HG02763 (cell line): ENCODE results near the gene TTC28.

Experiments
- ATAC-seq: cut with Tn5 transposase; IDR thresholded peaks from one replicate; pipeline ENCODE4 v1.9.1; 2021; ENCODE audit warnings: mild to moderate bottlenecking, moderate library complexity; ENCODE audit not compliant: unreplicated experiment

TTC28 gene

DNA sequence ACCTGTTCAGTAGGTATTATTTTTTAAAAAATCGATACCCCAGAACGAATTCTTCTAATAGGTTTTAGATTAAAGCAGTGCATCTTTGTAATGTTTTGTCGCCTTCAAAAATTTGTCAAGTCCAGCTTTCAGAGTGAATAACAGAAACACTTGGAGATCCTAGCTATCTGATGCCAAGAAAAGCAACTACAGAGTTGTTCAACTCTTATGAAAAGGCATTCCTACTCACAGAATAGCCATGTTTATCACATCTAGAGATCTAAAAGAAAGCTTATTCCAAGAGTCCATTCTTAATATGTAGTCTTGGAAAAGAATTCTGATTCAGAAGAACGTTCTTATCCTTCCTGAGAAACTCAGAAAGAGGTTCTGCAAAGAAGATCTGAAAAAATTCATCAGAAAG lies 268.5 kb downstream of the TTC28 start:
- no peak for ATAC-seq

DNA sequence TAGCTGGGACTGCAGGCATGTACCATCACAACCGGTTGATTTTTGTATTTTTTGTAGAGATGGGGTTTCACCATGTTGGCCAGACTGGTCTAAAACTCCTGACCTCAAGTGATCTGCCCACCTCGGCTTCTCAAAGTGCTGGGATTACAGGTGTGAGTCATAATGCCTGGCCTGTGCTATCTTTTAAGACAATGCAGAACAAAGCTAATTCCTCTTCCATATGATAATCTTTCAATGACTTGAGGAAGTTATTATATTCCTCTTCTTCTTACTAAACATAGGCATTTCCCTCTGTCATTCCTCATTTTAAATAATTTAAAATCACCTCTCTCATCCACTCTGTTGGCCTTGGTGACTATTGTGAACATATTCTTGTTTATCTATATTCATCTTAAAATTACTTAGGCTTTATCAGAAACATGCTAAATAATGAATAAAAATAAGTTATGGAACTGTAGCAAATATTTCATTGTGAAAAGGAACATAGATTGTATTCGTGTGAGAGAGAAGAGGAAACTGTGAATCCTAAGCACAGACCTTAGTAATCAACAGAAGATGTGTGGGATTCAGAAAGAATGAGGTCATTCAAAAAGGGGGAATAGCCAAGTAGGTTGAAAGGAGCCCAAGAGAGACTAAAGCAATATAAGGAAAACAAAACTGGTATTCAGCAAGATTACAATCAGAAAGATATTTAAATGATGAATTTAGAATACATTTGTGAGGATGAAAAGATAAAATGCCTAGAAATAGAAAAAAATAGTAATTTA lies 269.4 kb downstream of the TTC28 start:
- ATAC-seq = no peak

DNA sequence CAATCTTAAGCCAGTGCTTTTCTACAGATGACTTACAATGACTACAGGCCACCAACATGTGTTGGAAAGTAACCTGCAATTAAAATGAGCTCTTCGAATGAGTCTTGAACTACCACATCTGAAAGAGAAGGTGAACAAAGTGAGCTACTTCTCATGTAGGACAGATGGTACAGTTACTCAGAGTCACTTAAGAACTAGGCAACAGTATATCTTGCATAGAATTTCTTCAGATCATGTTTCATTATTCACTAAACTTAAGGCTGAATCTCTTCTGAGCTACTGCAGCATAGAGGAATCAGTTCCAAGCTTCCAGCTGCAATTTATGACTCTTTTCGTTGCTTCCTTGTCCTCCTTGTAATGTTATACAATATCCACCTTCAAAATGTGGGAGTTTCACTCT lies 270.9 kb downstream of the TTC28 start:
- ATAC-seq = no peak

DNA sequence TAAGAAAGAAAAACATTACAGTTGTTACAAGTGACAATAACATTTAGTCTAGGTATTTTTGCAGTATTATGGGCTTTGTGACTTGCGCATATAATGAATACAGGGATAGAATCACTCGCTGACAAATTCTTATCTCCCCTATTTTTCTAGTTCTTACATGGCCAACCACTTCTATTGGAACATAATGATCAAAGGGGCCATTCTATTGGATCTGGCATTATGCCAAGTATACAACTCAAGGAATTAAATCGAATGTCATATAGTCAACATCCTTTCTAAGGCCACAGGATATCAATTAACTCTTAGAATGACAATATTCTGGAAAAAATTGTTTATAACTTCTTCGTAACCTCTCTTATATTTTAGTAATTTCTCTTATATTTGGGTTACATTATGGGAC lies 272.0 kb downstream of the TTC28 start:
- ATAC-seq = no peak

DNA sequence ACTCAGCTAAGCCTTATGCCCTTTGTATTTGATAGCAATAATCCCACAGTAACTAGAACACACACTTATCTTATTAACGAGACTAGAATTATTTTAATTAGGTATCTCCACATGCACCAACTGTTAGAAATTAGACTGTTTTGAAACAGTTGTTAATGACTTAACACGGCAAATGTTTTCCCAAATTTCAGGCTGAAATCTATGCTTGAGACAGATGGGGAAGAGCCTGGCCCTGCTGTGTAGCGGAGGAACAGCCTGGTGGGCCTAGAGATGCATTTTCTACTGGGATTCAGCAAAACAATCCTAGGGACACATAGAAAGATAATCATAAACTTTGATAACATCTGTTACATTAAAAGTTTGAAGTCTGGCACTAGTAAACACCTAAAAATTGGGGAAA lies 273.4 kb downstream of the TTC28 start:
- no peak for ATAC-seq

DNA sequence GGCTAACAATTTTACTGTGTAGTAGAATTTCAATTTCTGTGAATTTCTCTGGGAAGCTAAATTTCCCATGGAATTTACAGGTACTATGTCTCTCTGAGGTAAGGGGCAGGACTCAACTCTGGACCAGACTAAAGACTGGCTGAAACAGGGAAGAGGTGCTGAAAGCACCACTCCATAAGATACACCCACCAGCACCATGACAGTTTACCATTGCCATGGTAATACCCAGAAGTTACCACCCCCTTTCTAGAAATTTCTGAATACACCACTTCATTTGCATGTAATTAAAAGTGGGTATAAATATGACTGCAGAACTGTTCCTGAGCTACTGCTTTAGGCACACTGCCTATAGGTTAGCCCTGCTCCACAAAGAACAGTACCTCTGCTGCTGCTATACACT lies 274.1 kb downstream of the TTC28 start:
- ATAC-seq = no peak

DNA sequence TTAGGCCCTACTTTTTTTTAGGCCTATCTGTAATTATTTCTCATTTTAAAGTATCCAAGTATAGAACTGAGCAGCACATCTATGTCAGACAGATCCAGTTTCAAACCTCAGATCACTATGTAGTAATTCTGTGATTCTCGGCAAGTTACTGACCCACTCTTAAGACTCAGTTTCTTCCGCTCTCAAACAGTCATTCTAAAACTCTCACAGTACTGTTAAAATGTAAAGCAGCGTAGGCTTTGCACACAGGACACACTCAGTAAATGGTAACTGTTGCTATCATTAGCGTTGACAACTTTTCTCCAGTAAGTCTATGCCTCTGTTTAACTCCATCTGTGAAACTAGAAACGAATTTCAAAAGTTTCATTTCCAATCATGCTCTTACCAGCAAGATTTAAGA lies 277.1 kb downstream of the TTC28 start:
- no peak for ATAC-seq

DNA sequence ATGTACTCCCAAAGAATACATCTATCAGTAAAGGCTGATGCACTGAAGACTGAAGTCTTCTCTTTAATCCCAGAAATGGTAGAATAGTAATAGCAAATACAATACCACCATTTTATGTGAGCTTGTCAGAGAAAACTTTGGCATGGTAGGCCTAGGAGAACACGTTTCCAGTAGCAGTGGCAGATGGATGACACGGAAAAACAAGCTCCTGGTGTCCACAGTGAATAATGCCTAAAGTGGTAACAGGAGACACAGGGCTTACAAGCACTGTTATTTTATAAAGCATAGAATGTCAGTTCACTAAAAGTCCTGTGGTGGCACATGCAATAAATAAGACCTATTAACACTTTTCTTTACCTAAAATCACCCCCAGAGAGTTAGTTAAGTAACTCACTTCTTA lies 277.6 kb downstream of the TTC28 start:
- ATAC-seq = no peak

DNA sequence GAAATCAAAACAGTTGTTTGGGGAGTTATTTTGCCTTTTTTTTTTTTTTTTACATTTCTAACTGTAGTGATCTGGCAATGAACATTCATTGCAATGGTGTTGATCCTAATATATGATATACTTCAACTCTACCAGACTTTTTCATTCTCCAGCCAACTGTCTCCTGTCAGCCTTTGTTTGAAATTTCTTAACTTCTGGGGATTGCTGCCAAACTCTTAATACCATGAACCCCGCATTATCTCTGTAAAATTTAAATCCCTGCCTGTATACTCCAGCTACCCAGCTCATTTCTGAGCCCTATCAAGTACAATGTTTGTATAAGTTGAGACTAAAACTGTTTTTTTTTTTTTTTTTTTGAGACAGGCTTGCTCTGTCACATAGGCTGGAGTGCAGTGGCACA lies 280.7 kb downstream of the TTC28 start:
- ATAC-seq = no peak

DNA sequence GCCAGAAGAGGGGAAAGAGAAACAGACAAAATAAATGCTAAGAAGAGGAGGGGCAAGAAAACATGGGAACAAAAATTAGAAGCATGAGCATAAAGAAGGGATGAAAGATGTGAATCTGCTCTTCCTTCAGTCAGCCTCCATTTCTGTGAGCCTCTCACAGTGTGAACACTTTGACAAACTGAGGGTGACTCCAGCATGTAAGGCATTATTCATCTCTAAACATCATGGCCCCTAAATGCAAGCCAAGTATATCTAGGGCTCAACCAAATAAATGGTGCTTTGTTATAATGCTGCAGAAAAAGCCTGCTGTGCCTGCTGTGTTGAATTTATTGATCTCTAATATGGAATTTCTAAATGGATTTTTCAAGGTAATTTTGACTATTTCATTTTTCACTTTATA lies 281.3 kb downstream of the TTC28 start:
- ATAC-seq = no peak

DNA sequence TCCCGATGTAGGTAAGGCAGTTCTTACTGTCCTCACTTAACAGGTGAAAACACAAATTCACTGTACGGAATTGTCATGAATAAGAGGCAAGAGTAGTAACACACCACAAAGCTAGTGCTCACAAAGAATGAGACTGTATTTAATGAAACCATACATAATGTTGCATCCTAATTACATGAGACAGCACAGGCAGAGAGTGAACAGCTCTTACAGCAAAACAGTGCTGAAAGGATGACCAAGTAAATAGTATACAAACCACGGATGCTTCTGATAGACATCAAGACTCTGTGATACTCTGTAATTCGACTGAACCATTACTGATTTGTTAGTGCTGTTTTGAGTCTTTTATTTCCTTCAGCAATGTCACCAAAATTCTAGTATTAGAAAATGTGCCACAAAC lies 282.3 kb downstream of the TTC28 start:
- ATAC-seq = no peak

DNA sequence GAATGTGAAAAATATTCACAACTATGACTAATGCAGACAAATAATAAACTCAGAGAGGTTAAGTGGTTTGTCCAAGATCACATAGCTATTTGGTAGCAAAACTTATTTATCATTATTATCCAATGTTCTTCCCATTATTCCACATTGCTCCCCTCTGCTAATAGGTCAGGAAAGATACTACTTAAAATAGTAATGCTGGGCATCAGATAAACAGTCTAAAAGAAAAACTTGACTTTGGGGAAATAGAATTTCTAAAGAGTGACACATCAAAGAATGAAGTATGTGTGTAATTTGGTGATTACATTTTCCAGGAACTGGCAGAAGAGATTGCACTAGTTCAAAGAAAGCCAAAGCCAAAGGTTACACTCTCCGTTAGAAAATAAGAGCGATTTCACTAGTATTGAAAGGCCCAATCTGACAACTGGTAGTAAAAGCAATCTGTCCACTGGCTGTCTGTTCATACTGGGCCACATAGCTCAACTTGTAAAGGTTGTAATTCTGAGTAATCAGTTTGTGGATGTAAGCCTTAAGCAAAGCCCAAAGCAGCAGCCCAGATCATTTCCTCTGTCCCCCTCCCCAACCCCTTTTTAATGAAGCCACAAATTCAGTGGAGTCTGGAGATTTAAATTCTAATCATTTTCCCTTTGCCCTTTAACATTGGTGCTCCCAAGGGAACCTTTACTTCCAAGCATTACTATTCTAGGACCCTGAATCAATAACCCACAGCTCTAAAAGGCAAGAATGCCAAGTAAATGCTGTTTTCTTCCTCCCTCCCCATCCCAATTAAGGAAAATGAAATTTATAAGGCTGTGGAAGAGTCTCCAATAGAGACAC lies 283.5 kb downstream of the TTC28 start:
- no peak for ATAC-seq

DNA sequence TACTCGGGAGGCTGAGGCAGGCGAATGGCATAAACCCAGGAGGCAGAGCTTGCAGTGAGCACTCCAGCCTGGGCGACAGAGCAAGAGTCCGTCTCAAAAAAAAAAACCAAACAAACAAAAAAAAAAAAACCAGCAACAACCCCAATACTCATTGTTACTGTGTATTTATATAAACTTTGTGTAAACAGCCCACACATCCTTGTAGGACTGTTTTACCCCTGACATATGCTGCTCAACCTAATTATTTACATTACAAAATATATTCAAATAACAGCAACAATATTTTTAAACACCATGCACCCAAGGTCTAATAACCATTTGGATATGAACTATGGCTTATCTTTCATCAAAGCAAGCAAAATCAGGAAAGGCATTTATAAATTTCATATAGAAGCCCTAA lies 284.1 kb downstream of the TTC28 start:
- ATAC-seq = no peak

DNA sequence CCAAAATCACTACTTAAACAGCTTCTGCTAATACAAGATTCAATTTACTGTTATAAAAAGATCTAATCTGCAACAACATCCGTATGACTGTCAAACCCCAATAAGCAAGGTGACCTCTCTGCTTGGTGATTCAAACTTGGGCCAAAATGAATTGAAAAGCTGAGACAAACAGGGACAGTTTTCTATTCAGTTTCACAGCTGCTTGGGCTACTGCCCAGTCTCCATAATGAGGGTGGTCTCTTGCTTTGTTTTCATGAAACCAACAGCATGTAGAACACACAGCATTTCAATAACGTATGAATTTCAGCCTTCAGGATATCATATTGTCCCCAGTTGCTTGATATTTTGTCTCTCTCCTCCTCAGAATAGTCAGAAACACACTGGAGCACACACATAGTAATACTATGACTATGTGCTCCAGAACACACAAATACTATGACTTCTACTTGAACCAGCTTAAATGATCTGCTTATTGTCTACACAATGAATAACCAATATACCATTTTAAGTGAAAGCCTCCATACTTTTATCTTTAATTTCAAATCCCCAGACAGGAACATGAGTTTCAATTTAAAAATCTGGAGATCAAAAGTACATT lies 285.0 kb downstream of the TTC28 start:
- no peak for ATAC-seq

DNA sequence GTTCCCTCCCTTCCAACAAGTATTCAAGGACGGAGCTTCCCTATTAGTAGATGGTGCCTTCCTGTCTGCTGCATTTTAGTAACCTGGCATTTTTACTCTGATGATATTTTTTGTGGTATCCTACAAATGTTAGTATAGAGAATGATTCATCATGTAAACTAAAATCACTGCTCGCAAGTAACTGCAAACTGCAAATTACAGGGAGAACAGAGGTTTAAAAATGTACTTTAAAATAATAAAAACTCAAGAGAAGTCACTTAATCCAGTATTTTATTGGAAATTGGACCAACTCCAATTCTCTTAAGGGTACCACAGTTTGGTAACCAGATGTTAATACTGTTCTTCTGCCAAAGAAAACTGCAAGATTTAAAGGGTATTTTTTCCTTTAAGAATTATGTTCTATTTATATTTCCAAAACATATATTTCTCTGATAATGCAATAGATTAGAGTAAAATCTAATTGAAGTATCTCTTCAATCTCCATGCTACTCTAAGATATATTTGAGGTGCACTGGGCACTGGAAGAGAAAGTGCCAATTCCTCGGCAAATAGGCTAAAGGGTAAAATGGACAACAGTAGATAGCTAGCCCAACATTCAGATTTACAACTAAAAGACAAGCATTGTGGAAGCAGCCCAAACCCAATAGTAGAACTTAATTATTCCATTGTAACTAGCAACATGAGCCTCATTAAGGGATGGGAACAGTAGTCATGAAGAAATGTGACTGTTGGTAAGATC lies 298.0 kb downstream of the TTC28 start:
- no peak for ATAC-seq

DNA sequence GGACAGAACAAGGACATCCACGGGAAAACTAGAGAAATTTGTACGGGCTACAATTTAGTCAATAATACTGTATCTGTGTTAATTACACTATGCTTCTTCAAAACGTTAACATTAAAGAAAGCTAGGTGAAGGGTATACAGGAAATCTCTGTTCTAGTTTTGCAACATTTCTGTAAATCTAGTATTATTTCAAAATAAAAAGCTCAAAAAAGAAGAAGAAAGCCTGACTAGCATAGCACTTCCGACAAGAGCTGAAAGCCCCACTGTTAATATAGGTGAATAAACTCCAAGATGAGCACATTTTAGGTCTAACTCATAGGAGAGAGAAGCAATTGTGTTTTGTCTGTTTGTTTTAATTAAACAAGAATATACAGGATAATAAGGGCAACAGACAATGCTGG lies 299.7 kb downstream of the TTC28 start:
- ATAC-seq = no peak

DNA sequence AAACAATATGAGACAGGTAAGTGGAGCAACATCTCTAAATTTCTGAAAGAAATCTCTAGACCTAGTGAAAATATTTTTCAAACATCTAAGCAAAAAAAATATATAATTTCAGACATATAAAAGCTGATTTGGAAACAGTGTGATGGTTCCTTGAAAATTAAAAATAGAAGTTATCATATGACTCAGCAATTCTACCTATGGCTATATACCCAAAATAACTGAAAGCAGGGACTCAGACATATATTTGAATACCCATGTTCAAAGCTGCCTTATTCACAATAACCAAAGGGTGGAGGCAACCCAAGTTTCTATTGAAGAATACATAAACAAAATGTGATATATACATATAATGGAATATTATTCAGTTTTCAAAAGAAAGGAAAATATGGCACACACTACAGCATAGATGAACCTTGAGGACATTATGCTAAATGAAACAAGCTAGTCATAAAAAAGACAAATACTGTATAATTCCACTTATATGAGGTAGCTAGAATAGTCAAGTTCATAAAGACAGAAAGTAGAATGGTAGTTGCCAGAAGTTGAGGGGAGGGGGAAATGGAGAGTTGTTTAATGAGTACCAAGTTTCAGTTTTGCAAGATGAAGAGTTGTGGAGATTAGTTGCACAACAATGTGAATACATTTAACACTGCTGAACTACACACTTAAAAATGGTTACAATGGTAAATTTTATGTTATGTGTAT lies 300.4 kb downstream of the TTC28 start:
- ATAC-seq = no peak

DNA sequence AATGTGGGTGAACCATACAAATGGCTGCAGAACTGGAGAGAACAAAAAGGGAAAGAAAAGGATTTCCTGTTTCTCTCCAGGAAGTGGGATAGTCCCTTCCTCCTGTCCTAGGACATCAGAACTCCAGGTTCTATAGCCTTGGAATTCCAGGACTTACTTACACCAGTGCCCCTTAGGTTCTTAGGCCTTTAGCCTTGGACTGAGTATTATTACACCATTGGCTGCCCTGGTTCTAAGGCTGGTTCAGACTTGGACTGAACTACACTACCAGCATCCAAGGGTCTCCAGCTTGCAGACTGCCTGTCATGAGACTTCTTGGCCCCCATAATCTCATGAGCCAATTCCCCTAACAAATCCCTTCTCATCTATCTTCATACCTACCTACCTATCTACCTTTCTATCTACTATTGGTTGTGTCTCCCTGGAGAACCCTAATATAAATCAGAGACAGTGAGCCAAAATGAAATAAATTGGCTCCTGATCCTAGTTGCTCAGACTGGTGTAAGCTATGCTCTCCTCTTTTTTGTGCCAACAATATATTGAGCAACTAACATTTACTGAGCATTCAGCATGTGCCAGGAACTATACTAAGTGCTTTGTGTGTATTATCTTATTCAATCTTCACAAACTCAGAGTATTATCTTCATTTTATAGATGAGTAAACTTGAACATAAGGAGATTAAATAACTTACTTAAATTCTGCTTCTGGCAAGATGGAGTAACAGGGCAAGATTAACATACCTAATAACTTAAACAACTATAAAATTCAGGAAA lies 303.7 kb downstream of the TTC28 start:
- ATAC-seq = no peak

DNA sequence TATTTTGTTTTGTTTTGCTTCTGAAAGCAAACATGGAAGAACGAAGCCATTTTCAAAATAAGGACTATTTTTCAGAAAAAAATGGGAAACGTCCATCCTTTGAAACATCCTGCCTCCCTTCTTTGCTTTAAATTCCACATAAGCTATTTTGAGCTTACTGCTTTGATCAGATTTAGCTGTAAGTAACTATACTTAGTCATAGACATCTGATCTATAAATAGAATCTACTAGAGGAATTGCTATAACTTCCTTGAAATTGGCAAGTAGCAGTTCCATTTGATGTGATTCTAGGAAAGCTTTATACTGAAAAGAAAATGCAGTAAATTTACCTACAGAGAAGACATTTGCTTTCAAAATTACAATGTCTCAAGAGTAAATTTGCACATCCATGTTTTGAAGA lies 305.8 kb downstream of the TTC28 start:
- no peak for ATAC-seq

DNA sequence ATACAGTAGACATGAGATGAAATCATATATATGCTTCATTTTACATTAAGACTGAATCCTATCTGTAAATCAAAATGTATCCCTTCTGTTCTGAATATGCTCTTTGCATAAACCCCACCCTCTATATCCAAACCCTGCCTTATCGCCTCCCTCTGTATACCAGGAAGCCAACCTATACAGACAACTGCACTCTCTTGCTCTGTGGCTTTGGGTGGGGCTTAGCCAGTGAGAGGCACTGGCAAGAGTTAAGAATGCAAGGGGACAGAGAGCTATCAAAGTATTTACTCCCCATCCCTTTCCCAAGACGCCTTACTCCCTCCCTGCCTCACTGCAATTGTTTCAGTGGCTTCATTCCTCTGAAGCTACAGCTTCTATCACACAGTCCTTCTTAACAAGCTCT lies 309.8 kb downstream of the TTC28 start:
- ATAC-seq = no peak
